ENCODE data around the gene BRME1.
"Not testable (repeated sequence)": the region's sequence is repeated elsewhere in the genome, so short reads cannot be mapped to it uniquely, and the experiment has no call there.

Gene BRME1

GRCh38 chr19:13926010-13926409, 20.1 kb upstream of the BRME1 start:
- DNase-seq: no peak

GRCh38 chr19:13923194-13923987, 17.5 kb upstream of the BRME1 start:
- DNase-seq: no peak

- not testable (repeated sequence) for DNase-seq
Observed at GRCh38 chr19:13922118-13922517, 16.2 kb upstream of the BRME1 start.

DNA sequence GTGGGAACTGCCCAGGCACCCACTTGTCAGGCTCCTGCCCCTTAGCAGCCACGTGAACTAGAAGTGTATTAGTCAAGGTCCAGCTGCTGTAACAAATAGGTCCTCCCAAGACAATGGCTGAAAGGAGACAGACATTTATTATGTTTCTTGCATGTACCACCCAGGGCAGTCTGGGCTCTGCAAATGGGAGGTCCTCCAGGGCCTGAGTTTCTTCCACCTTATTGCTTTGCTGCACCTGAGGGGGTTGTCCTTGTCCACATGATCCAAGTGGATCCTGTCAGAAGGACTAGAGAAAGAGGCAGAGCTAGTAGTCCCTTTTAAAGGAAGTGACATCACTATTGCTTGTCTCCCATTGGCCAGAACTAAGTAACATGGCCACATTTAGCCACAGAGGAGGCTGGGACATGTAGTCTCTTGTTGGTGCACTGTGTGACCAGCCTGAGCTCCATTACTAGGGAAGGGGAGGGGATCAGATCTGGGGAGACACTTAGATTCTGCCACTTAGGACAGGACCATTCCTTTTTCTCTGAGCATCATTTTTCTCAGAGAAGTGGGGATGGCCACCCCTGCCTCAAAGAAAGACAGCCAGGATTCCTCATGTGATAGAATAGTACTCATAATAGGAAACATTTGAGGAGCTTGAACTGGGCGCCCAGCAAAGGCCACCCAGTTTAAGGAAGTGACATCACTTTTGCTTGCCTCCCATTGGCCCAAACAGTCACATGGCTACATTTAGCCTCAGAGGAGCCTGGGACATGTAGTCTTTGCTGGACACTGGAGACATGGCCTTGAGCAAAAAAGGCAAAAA, 15.2 kb upstream of the BRME1 start:
- DNase-seq: peak; percentile 36

GRCh38 chr19:13920524-13920923, 14.6 kb upstream of the BRME1 start:
- DNase-seq: no peak

DNA sequence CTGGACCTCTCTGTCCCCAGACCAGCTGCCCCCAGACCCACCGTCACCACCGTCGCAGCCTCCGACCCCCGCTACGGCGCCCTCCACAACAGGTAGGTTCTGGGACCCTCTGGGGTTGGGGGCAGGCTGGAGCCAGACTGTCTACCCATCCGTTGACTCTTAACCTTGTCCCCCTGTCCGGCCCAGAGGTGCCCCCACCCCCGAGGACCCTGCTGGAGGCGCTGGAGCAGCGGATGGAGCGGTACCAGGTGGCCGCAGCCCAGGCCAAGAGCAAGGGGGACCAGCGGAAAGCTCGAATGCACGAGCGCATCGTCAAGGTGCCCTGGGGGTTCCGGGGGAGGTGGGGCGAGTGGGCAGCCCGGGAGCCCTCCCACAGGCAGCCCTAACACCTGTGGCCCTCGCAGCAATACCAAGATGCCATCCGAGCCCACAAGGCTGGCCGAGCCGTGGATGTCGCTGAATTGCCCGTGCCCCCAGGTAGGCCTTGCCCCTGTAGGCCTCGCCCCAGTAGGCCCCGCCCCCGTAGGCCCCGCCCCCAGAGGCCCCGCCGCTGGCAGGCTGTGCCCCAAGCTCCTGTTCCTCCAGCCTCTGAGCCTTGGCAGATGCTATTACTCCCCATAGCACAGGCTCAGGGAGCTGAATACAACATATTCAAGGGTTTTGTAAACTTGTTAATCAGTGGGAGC, 13.0 kb upstream of the BRME1 start:
- DNase-seq: no peak

DNA sequence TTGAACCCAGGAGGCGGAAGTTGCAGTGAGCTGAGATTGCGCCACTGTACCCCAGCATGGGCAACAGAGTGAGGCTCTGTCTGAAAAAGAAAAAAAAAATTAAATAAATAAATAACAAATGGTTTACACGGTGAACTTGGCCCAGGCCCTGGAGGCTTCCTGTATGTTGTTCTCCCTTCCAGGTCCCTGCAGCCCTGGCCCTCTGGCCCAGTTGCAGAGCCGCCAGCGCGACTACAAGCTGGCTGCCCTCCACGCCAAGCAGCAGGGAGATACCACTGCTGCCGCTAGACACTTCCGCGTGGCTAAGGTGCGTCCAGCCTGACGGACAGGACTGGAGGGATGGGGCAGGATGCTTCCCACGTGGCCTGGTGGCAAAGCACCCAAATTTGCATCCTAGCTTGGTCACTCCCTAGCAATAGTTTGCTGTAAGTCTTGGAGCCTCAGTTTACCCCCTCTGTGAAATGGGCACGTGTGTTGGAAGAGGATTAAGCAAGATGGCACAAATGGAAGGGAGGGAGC, 12.0 kb upstream of the BRME1 start:
- DNase-seq: no peak

DNA sequence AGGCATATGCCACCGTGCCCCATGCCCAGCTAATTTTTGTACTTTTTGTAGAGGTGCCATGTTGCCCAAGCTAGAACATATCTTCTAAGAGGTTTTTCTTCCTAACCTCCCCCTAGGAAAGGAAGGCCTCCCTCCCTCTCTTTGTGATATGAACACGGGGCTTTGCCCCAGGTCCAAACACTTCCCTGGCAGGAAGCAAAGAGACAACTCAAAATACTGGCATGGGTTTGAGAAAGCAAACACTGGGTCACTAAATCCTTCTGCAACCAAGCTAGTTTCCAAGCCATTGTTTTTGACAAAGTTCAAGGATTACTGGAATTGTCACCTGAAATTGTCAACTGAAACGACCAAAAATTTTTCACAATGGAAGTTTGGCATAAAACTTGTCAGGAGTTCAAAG, 8.9 kb upstream of the BRME1 start:
- DNase-seq: no peak

DNA sequence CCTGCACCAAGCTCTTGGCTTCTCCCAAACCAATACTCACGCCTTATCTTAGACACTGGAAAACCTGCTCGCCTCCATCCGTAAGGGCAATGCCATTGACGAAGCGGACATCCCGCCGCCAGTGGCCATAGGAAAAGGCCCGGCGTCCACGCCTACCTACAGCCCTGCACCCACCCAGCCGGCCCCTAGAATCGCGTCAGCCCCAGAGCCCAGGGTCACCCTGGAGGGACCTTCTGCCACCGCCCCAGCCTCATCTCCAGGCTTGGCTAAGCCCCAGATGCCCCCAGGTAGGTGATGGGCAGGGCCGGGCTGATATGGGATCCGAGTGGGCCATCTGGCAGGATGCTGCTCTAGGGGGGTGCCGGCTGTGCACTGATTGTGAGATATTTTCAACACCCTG, 7.4 kb upstream of the BRME1 start:
- no peak for DNase-seq

- DNase-seq: no peak
Observed at GRCh38 chr19:13909430-13909829, 3.5 kb upstream of the BRME1 start.

- no peak for DNase-seq
Observed at GRCh38 chr19:13908674-13909073, 2.8 kb upstream of the BRME1 start.

- no peak for DNase-seq
Observed at GRCh38 chr19:13906910-13907309, 993 bp upstream of the BRME1 start.

- no peak for DNase-seq
Observed at GRCh38 chr19:13906521-13906904, 596 bp upstream of the BRME1 start.

DNA sequence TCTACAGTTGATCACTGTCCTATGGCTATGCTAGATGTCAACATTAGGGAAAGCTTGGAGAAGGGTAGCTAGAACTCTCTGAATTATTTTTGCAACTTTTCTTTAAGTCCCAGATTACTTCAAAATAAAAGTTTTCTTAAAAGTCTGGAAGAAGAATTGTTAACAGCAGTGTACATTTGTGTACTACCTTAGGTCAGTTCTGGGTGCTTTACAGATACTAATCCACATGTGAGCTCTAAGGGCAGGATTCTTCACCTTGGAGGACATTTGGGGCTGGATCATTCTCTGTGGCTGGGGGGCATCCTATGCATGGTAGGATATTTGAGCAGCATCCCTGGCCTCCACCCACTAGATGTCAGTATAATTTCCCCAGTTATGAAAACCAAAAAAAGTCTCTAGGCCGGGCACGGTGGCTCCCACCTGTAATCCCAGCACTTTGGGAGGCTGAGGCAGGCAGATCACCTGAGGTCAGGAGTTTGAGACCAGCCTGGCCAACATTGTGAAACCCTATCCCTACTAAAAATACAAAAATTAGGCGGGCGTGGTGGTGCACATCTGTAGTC, 2.8 kb downstream of the BRME1 start:
- DNase-seq: peak; percentile 17

DNA sequence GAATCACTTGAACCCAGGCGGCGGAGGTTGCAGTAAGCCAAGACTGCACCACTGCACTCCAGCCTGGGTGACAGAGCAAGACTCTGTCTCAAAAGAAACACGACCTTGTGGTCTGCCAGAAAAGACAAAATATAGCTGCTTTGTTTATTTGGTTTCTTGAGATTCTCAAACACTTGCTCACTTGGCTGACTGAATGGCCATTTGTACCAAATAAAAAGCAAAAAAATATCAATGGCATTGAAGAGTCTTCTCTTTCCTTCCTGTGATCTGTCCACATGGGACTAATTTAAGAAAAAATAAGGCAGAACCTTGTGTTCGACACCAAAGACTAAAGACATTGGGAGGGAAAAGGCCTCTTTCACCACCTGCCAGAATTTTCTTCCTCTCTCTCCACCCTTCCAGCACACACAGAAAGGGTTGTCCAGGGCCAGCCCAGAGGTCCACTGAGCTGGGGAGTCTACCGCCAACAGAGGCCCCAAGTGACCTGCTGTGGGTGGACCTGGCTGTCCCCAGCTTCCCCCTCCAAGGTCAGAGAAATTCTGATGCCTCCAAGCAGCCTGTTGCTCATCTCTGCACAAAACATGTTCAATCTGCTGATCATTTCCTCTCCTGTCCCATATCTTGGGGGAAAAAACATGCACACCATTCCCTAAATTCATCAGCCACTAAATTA, 5.9 kb downstream of the BRME1 start:
- no peak for DNase-seq

- no peak for DNase-seq
Observed at GRCh38 chr19:13899393-13899792, 6.5 kb downstream of the BRME1 start.

DNA sequence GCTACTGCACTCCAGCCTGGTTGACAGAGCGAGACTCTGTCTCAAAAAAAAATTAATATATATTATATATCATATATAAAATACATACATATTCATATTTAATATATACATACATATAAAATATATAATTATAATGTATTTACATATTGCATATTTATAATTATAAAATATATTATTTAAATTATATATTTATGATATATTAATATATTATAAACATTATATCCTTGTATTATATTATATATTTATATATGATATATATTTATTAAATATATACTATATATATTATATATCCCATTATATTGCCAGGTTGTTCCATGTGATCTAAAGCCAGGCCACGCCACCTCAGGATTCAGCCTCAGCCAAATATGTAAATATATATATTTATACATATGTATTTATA, 9.7 kb downstream of the BRME1 start:
- no peak for DNase-seq

DNA sequence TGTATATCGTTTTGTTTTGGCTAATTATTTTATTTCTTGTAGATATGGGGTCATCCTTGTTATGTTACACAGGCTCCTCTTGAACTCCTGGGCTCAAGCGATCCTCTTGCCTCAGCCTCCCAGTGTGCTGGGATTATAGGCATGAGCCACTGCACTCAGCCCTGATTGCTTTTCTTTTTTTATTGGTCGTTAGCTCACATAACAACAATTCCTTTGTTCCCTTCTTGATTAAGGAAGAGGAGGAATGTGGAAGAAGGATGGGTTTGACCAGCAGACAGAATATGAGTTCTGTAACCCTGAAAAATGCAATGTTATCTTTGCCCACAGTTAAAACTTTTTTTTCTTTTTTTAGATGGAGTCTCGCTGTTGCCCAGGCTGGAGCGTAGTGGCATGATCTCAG, 11.4 kb downstream of the BRME1 start:
- DNase-seq: no peak

- DNase-seq: no peak
Observed at GRCh38 chr19:13892870-13893269, 13.0 kb downstream of the BRME1 start.

- no peak for DNase-seq
Observed at GRCh38 chr19:13890136-13890535, 15.8 kb downstream of the BRME1 start.

DNA sequence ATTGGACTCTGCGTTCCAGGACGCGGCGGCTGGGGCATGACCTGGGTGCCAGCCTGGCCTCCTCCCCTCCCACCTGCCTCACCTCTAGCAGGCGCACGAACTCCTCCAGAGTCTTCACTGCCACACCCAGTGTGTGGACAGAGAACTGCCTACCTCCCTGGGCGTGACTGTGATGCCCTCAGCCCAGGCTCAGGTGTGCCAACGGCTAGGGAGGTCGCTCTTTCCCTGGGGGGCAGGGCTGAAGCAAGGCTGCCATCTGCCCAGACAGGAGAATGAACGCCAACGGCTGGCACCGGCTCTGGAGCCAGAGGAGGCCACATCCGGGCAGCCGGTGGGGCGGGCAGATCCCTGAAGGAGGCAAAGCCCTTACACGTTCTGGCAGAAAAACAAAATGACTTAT, 17.6 kb downstream of the BRME1 start:
- DNase-seq: no peak

DNA sequence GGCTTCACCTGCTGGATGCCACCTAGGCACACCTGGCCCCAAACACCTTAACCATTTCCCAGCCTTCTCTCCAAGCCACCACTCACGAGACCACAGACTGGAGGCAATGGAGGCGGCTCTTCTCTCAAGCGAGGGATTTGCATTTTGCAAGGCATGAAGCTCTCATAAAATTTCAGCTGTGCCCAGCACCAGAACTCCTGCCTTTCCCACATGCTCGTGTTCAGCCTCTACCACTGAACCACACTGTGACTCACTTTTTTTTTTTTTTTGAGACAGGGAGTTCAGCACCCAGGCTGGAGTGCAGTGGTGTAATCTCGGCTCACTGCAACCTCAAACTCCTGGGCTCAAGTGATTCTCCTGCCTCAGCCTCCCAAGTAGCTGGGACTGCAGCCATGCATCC, 18.4 kb downstream of the BRME1 start:
- no peak for DNase-seq

- DNase-seq: no peak
Observed at GRCh38 chr19:13887018-13887436, 18.9 kb downstream of the BRME1 start.
